ENCODE data around the gene C2orf49.

The C2orf49 gene

DNA sequence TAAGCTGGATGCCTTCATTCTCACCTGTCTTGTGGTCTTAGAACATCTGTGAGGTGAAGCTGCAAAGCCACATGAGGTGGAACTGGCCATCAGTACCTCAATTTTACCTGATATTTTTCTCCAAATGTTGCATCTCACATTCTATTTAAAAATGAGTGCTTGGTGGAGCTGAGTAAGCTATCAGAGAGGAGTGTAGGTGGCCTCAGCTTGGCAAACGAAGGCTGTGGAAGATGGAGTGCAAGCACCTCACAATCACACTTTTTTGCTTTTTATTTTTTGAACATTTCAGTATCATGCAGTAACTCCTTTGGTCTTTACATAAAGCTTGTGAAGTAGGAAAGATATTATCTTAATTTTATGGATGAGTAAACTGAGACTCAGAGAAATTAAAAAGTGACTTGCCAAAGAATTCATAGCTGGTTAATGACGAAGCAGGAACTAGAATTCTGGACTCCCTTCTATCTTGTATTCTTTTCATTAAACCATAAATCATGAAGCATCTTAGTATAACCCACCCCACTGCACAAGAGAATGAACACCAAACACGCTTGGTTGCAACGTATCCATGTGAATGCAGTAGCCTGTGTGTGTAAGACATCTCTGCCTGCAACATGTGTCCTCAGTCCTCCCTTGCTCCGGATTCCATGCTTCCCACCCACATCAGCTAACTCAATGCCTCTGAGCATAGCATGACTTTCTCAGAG lies 27.2 kb downstream of the C2orf49 start:
- DNase-seq = no peak

DNA sequence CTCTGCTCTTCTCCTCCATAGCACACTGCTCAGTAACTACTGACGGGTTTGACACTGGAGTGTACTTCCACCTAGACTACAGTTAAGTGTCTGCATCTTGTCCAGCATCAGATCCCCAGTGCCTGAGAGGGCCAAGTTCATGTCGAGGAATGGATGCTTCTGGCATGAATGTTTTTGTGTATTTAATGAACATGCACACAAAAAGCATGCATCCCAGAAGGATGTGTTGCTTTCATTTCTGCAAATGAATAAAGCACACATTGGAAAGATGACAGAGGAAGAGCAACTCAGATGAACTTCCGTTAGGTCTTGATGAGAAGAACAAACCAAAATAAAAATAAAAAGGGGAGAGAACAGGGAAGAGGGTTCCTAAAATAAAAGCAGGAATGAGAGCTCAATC lies 27.9 kb downstream of the C2orf49 start:
- DNase-seq = no peak

DNA sequence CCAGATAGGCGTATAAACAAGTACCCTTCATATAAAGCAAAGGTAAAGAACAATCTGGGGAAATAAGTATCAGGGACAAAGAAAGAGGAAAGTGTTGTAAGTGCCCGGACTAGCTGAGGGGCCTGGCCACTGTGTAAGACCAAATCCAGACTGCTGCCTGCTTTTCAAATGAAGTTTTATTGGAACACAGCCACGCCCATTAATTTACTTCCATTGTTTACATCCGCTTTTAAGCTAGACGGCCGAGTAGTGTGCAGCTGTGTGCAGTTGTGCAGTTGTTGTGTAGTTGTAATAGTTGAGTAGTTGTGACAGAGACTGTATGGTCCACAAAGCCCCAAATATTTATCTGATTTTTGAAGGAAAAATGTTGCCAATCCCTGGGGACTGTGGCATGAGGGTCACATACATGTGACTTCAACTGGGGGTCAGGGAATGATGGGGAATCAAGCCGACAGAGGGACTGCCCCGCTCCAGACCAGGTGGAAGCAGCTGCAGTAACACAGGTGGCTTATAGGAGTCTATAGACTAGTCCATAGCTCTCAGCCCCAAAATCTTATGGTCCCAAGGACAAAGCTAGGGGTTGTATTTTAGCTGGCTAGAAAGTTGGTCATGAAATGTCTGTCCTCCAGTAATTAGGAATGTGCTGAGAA lies 31.5 kb downstream of the C2orf49 start:
- no peak for DNase-seq

DNA sequence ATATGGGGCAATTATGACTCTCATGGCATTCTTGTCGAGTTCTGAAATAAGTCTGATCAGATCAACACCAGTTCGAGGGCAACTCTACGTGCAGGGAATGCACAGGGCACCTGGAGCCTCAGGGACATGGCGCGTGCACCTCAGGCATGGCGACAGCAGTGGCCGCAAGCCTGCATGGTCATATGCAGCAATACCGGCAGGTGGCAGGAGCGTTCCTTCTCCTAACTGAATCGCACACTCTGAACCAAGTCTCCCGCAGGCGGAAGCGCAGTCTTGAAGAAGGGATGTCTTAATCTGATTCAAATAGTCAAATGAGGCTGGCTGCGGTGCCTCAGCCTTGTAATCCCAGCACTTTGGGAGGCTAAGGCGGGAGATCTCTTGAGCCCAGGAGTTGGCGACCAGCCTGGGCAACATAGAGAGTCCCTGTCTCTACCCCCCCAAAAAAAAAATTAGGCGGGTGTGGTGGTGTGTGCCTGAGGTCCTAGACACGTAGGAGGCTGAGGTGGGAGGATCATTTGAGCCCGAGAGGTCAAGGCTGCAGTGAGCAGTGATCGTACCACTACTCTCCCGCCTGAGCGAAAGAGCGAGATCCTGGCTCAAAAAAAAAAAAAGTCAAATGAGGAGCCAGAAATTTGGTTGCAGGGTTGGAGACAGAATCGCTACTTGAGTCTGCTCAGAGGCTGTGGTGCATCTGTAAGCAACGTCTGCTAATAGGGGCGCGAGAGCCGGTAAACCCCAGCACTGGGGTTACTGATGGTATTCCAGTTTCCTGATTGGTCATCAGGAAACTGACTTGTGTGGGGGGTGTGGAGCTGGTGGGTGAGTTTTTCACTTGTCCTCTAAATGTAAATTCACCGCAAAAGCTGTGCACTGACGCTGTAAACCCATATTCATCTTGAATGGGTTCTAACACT lies 32.7 kb downstream of the C2orf49 start:
- DNase-seq = peak; percentile 70

DNA sequence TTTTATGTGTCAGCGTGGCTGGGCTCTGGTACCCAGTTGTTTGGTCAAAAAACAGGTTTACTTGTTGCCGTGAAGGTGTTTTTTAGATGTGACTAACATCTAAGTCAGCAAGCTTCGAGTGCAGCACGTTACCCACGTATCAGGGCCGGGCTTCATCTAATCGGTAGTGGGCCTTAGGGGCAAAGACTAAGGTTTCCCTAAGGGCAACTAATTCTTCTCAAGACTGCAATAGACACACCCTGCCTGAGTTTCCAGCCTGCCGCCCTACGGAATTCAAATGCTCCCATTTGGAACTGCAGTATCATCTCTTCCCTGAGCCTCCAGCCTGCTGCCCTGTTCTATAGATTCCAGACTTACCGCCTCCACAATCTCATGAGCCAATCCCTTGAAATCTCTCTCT lies 33.8 kb downstream of the C2orf49 start:
- DNase-seq = no peak

DNA sequence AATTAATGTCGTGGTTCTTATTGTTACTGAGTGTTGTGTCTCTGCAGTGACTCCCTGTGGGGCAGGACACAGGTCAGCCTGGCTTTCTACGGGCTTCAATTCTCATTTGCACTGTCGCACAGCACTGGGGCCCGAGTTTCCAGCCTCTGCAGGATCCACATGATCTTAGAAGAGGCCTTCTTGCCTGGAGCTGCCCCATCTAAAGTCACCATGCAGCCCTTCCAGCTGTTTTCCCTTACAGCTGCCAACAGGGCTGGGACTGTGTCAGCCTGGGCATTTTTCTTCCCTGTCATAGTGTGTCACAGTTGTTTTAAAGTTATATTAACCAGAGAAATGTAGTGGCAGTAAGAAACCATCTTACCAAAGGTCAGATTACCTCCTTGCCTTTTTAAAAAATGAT lies 34.5 kb downstream of the C2orf49 start:
- DNase-seq = no peak

DNA sequence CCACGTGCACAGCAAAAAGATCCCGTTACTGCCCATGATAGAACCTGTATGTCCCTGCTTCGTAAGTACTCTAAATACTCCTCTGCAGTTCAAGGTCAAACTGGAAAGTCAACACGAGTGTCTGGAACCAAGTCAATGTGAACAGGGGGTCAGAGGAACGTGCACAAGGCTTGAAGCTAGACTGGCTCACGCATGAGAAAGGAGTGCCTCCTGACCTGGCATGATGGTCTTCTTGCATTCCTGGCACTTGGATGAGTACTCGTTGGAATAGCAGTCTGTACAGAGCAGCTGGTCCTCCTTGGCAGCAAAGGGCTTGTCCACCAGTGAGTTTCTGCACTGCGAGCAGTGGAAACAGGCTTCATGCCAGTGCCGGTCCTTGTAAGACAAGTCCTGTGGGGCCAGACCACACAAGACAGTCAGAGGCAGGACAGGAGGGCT lies 36.0 kb downstream of the C2orf49 start:
- DNase-seq = no peak

DNA sequence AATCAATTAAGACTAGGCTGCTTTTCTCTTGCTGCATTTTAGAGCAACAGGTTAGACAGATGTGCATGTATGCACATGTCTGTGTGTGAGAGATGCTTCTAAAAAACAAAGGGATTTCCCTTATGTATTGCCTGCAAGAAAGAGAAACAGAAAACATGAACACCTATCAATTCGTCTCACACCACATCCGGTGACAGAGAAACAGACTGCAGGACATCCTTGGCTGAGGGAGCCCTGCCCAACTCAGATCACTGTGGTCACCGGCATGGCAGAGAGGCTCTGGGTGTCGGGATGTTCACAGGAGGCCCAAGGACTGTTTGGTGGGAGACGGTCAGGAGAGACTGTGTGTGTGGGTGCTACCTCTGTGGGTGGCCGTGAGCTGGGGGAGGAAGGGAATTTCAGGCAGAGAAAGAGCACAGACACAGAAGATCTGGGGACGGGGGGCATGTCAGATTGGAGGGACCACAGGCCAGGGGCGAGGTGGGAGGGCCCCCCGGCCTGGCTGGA lies 36.6 kb downstream of the C2orf49 start:
- DNase-seq = no peak

DNA sequence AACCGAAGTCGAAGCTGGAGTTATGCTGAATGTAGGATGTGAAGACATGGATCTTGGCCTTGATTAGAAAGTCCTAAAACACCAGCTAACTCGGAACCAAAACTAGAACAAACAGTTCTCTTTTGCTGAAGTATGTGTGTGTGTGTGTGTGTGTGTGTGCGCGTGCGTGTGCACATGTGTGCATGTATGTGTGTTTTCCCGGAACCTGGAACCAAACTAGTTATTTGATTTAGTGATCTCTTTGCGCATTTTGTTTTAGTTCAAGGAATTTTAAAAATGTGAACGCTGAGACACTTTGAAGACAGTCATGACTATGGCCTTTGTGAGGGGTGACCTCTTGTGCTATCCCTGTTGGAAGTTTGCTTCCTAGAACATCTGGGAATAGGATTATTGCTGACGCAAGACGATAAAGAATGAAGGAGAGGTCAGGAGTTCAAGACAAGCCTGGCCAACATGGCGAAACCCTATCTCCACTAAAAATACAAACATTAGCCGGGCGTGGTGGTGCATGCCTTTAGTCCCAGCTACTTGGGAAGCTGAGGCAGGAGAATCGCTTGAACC lies 37.7 kb downstream of the C2orf49 start:
- DNase-seq = no peak

DNA sequence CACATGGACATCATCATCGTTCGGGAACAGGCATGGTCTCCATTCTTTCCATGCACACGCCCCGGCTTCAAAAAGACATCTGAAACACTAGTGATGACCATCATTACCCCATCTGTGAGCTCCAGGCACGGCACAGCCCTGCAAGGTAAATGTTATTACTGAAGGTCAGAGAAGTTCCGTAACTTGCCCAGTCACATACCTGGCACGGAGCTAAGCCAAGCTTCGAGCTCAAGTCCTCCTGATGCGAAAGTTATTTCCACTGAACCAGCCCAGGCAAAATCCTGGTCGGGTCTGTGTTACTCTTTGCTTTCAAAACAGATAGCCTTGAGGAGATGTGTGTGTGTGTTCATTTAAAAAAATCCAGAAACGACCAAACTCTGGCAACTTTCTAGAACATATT lies 38.7 kb downstream of the C2orf49 start:
- no peak for DNase-seq

DNA sequence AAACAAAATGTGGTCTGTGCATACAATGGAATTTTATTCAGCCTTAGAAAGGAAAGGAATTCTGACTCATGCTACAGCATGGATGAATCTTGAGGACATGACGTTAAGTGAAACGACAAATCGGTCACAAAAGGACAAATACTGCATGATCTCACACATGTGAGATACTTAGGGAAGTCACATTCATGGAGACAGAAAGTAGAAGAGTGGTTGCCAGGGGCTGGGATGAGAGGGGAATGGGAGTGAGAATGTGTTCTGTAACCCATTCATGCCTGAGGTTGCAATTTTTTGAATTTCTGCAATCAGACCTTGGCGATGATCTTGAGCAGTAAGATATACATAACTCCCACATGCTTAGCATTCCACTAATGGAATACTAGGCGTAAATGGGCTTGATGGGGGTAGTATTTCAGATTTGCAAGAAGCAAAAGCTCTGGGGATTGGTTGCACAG lies 39.5 kb downstream of the C2orf49 start:
- DNase-seq = no peak

DNA sequence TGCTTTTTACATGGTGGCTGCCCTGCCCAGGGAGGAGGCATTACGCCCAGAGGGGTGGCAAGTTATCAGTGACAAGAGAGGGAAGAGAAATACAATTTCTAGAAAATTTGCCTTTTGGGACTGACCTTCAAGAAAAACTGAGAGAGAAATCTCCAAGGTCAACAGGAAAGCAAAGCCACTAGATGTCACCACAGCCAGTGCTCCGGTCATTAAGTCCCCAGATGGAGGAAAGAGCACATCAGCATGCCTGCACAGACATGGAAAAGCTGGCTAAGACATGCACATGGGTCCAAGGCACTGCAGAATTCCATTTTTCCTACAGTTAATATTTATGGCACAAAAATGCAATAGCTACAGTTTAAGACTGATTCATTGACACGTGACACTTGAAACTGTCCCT lies 40.5 kb downstream of the C2orf49 start:
- DNase-seq = no peak

DNA sequence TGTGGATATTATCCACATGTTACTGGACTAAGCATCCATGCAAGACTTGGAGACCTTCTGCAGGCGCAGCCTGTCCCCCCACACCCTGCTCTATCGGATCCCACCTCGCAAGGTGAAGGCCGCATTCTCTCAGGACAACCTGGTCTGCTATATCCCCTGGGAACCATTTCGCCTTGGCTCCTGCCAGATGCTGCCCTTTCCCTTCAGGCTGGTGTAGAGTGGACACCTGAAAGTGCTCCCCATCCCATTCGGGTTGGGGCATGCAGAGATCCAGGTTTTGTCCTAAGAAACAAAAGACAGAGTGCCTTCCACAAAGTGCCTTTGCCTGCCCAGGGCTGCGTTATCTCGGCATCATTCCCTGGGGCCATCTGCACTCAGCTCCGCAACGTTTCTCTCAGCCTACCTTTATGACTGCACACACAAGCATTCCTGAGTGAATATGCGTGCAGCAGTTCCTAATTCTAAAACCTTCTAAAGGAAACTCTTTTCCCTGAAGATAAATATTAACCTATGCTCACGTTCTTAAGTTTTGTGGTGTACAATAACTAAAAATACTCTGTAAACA lies 41.0 kb downstream of the C2orf49 start:
- DNase-seq = no peak

DNA sequence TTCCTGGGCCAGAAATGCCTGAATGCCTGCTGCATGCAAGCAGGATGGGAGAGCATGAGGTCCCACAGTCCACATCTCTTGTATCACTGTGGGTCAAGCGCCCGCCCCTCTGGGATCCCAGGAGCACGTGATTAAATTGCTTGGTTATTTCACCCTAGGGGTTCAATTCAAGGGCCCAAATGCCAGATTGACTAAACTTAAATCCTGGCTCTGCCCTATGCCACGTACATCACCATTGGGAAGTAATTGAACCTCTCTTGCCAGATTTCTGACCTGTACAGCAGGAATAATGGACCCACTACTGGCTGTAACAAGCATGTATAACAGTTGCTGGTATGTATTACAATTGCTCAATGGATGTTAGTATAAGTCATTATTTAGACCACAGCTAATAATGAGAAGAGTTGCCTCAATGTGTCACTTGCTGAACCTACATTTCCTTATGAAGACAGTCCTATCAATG lies 41.6 kb downstream of the C2orf49 start:
- DNase-seq = no peak

DNA sequence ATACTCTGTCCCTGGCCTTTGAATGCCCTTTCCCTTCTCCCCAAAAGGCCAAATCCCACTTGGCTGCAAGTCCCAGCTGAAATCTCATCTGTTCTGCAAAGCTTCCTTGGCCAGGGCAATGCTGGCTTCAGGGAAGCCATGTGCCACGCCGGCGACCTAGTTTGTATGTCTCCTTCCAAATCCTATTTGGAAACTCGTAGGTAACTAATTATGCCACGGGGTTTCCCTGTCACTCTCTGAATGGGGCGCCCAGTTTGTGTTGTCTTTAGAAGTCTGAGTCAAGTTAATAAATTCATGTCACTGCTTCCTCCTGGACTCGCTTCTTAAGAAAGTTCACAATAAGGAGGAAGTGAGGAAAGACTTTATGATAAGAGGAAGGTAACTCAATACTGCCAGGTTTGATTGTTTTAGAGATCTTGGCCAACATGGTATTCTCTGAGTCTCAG lies 42.4 kb downstream of the C2orf49 start:
- peak; percentile 77 for DNase-seq

DNA sequence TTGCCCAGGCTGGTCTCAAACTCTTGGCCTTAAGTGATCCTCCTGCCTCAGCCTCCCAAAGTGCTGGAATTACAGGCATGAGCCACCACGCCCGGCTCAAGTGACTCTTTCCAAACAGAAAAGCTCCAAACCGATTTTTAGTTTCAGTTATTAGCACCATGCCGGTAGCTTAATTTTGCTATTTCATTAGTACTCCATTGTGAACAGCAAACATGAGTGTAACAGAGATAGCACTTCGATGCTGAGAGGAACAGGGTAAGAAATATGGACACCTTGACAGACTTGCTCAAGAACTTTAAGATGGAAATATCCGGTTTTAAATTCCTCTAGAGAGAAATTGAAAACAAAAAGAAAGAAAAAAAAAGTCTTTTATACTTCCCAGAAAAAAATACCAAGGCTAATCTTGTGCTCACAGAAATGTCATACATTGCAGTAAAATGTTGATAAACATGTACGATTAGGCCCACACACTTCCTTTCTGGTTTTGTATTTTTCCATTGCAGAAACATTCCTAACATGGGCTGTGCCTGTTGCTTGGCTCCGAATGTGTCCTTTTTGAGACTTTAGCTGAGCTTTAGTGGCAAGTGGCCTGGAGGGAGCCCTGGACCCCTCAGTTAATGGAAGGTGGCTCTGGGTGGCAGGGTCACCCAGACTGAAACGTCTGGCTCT lies 43.2 kb downstream of the C2orf49 start:
- DNase-seq = peak; percentile 44

DNA sequence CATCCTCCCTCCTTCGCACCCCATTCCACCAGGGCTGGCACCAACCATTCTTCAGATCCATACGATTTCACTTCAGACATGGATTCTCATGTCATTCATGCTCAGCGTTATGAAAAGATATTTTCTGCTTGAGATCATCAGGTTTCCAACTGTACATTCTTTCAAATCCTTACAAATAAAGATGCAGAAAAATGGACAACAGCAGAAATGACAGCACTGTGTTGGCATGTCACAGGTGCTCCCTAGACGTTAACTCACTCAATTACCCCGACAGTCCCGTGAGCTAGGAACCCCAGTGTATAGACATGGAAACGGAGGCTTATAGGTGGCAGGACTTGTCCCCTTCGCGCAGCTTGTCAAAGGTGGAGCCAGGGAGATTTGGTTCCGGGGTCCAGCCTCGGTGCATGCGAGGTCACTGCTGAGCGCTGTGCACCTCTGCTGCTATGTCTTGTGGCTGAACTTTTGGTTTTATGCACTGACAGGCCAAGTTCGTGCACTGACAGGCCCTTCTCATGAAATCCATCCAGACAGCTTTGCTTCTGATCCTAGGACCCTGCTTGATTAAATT lies 43.8 kb downstream of the C2orf49 start:
- DNase-seq = no peak

DNA sequence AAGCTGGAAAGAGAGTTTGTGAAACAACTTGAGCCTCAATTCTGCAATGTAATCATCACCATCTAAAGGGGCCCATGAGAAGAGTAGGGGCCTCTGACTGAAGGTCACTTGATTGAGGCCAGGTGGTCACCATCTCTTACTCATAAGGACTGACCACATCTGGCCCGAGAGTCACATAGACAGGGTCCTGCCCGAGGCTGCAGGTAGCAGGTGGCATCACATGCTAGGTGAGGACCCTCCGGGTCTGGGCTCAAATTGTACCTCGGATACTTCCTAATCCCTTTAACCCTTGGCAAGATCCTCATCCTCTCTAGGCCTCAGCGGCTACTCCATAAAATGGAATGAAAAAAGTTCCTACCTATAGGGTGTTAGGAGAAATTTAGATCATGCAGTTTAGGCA lies 44.8 kb downstream of the C2orf49 start:
- DNase-seq = no peak

DNA sequence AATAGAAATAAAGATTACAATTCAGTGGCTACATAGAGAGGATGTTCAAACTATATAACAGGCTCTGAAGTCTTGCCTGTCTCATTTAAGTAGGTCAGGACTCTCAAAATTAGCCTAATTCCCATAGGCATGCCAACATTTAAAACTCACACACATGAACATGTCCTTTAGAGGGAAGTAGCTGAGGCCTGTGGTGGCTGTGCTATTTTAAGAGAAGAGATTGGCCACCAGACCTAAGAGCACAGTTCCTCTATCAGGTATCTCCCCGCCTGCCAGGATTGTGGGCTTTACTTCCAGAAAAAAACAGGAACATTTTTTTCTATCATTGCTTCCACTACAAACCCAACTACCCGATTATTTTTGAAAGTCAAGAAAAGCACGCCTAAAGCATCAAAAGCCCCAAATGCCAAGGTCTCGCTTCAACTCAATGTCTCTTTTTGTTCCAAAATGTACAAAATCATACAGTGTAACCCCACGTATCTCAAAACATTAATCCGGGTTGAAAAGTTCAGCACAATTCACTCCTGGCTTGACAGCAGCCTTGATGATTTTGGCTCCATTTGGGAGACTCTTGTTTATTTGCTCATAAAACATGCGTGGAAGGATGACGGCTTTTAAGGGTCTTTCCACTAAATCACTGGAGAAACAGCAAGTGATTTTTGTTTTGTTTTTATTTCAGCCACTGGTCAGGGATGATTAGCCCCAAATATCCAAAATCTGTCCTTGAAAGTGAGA lies 46.3 kb downstream of the C2orf49 start:
- DNase-seq = no peak

DNA sequence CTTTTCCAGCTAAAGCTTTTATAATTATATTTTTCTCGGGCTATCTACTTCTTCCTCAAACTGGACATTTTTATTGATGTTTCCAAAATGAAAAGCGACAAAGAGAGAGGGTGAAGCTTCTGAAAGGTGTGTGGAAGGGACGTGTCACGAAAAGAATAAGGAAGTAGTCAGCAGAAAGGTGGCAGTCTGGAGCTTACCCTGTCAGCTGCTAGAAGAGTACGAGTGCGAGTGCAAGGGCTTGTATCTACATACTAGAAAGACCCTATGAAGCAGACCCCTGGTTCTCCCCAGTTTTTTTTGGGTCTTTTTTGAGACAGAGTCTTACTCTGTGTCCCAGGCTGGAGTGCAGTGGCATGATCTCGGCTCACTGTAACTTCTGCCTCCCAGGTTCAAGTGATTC lies 46.9 kb downstream of the C2orf49 start:
- no peak for DNase-seq

DNA sequence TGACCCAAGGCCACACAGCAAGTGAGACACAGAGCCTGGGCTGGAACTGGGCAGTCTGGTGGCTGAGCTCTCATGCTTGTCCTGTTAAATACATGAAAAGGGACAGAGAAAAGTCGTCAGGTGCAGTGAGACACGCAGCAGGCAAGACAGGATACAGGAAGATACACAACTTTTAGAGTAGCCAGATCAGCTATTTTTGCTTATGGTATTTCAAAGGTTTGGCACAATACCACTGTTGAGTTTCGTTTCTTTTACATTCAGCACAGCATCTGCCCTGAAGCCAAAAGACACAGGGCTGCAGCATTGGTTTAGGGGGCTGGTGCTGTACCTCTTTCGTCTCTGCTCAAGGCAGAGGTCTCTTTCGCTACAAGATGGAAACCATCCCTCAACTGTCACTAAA lies 47.5 kb downstream of the C2orf49 start:
- DNase-seq = no peak

Measured in GF-D8 (cell line).